HCEC 1CT (cell line): ENCODE results near the gene IFTAP.
A peak's percentile ranks its signal among the peaks of the same experiment; 100 is the strongest.
"Not testable (repeated sequence)": the region's sequence is repeated elsewhere in the genome, so short reads cannot be mapped to it uniquely, and the experiment has no call there.

ENCODE experiments used
- DNase-seq: peaks from one replicate; pipeline ENCODE4 v3.0.0-alpha.2; 2017

IFTAP gene

GRCh38 chr11:36594316-36594989, at the start of gene IFTAP:
Gene IFTAP (plus strand): TSS chr11:36594502. CDS start chr11:36610104, 15,602 bp downstream.
- DNase-seq: peak; percentile 92

- DNase-seq: no peak
Observed at GRCh38 chr11:36550385-36551115, 43.8 kb upstream of the IFTAP start.

DNA sequence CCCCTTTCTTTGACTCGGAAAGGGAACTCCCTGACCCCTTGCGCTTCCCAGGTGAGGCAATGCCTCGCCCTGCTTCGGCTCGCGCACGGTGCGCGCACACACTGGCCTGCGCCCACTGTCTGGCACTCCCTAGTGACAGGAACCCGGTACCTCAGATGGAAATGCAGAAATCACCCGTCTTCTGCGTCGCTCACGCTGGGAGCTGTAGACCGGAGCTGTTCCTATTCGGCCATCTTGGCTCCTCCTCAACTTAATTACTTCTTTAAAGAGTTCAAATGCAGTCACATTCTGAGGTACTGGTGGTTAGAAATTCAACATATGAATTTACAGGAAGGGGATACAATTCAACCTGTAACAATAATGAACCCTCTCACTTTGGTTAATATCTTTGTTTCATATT, 36.9 kb upstream of the IFTAP start:
- not testable (repeated sequence) for DNase-seq

GRCh38 chr11:36557991-36558390, 36.3 kb upstream of the IFTAP start:
- DNase-seq: no peak

DNA sequence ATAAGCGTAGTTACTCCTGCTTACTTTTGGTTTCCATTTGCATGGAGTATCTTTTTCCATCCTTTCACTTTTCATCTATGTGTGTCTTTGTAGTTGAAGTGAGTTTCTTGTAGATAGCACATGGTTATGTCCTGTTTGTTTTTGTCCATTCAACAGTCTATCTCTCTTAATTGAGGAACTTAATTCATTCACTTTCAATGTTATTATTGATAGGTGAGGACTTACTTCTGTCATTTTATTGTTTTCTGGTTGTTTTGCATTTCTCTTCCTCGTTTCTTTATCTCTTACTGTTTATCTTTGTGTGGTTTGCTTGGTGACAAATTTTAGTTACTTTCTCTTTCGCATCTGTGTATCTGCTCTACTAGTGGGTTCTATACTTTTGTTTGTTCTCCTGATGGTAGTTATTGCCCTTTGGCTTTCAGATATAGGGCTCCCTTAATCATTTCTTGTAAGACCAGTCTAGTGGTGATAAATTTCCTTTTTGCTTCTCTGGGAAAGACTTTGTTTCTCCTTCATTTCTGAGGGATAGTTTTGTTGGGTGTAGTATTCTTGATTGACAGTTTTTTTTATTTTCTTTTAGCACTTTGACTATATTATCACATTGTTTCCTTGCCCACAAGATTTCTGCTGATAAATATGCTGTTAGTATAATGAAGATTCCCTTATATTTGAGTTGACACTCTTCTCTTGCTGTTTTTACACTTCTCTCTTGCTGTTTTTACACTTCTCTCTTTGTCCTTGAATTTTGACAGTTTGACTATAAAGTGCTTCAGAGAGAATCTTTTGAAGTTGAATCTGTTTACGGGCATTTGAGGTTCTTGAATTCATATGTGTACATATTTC, 35.5 kb upstream of the IFTAP start:
- DNase-seq: no peak

- DNase-seq: peak; percentile 34
Observed at GRCh38 chr11:36564376-36565030, 29.8 kb upstream of the IFTAP start.

- DNase-seq: no peak
Observed at GRCh38 chr11:36565031-36565610, 29.2 kb upstream of the IFTAP start.

GRCh38 chr11:36566407-36567053, 27.8 kb upstream of the IFTAP start:
- DNase-seq: no peak

- DNase-seq: no peak
Observed at GRCh38 chr11:36567694-36568093, 26.6 kb upstream of the IFTAP start, which contains the start of gene RAG1. Gene RAG1 (plus strand): TSS chr11:36568007. CDS start chr11:36573305, 5,298 bp downstream.

- DNase-seq: no peak
Observed at GRCh38 chr11:36569095-36569494, 25.2 kb upstream of the IFTAP start.

GRCh38 chr11:36574486-36574885, 19.8 kb upstream of the IFTAP start:
- no peak for DNase-seq

DNA sequence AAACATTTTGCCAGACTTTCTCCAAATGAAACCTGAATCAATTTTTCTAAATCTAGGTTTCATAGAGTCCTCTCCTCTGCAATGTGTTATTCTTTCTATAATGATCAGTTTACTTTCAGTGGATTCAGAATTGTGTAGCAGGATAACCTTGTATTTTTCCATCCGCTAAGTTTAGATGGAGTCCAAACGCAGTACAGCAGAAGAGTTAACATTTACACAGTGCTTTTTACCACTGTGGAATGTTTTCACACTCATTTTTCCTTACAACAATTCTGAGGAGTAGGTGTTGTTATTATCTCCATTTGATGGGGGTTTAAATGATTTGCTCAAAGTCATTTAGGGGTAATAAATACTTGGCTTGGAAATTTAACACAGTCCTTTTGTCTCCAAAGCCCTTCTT, 16.9 kb upstream of the IFTAP start:
- DNase-seq: no peak

DNA sequence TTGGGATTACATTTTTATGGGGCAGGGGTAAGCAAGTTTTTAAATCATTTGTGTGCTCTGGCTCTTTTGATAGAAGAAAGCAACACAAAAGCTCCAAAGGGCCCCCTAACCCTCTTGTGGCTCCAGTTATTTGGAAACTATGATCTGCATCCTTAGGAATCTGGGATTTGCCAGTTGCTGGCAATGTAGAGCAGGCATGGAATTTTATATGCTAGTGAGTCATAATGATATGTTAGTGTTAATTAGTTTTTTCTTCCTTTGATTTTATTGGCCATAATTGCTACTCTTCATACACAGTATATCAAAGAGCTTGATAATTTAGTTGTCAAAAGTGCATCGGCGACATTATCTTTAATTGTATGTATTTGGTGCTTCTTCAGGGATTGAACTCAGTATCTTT, 16.4 kb upstream of the IFTAP start:
- peak; percentile 38 for DNase-seq

- DNase-seq: no peak
Observed at GRCh38 chr11:36578458-36578857, 15.8 kb upstream of the IFTAP start.

- no peak for DNase-seq
Observed at GRCh38 chr11:36581536-36581935, 12.8 kb upstream of the IFTAP start.

- DNase-seq: no peak
Observed at GRCh38 chr11:36583667-36584066, 10.6 kb upstream of the IFTAP start.

DNA sequence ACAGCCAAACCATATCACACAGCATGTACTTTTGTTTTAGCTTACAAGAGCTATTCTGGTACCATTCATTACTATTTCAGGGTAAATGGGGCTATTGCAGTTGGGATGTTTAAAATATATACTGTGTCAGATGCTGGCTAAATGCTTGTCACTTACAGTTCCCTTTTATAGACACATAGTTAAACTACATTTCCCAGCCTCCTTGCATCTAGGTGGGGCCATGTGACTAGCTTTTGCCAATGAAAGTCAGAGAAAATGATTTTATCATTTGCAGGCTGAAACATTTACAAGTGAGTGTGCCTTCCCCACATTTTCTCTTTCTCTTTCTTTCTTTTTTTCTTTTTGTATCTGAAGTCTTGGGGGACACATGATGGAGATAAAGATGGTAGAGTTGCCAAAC, 7.8 kb upstream of the IFTAP start:
- no peak for DNase-seq

DNA sequence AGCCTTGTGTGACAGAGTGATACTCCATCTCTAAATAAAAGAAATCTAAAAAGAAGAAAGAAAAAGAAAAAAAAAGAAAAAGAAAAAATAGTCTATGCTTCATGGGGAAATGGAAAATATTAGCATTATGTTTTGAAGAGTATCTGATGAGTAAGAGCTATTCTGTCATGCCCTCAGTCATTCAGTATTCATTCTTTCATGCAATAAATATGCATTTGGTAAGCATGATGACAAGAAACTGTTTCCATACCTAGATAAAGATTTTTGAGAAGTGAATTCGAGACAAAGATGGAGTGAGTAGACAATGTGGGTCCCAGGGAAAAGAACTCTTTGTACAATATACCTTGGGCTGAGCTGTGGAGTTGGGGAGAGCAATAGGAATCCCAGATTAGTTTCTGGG, 6.2 kb upstream of the IFTAP start:
- DNase-seq: no peak

- DNase-seq: no peak
Observed at GRCh38 chr11:36590513-36590912, 3.8 kb upstream of the IFTAP start.

DNA sequence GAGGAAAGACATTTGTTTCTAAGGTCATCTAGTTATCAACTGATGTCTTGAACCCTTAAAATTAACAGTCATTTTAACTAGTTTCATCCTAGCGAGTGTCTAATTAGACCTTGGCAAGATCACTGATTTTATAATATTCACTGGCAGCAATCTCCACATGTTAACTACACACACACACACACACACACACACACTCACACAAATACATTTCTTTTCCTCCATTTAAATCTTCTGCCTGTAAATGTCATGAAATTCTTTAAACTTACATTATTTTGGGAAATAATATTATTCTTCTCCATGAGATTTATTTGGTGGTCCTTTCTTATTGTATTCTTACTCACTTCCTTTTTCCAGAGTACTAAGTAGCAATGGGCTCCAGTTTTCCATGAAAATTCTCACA, 2.9 kb upstream of the IFTAP start:
- DNase-seq: no peak

DNA sequence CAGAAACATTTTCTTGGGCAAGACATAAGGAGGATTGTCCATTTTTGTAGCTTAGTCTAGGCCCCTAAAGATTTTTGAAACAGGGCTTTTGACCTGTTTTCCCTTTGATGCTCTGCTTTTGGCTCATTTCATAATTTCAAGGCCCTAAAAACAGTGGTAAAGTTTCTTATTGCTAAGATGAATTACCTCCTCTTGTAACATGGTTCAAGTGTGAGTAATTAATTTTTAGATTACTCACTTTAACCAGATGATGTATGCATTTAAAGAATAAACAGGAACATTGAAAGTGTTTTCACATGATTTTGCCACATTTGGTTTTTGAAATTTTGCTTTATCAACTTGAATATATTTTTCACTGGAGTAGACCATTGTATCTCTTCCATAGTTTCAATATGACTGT, 2.6 kb downstream of the IFTAP start:
- no peak for DNase-seq

- DNase-seq: no peak
Observed at GRCh38 chr11:36598051-36598450, 3.7 kb downstream of the IFTAP start, which contains the start of gene RAG2. Gene RAG2 (minus strand): TSS chr11:36598236. CDS start chr11:36594168, 4,068 bp downstream.
